K562 (cell line): ENCODE data around the gene THAP6.

Experiments used
- HDAC1 ChIP-seq, 2 experiments: fragments of 450-650 bp; IDR thresholded peaks; 2 replicates each; pipeline ENCODE4 v1.6.1; 2016 to 2017; ENCODE audit warnings: inconsistent platforms in 1 of 2, mild to moderate bottlenecking in 1 of 2, moderate library complexity in 1 of 2
- PURB ChIP-seq: sonication (generic); formaldehyde crosslinking; IDR thresholded peaks from 2 replicates; pipeline ENCODE4 v1.9.0; 2021; ENCODE audit warnings: low read depth, mild to moderate bottlenecking, missing genetic modification reagents
- PYGO2 ChIP-seq: fragments of 450-650 bp; IDR thresholded peaks from 2 replicates; pipeline ENCODE4 v1.6.1; 2016; ENCODE audit warnings: mild to moderate bottlenecking, missing genetic modification characterization, moderate library complexity, missing compliant biosample characterization
- ZNF274 ChIP-seq: IDR thresholded peaks from 2 replicates; pipeline ENCODE4 v1.6.1; 2011; ENCODE audit warnings: low read depth, mild to moderate bottlenecking, low read length, moderate library complexity, borderline replicate concordance
- TF ChIP-seq, protein P1 (sequence below), 3 experiments: IDR thresholded peaks in 2 of 3; conservative IDR thresholded peaks in 1 of 3; 2 replicates each; pipeline ENCODE4 v1.5.1; 2011 to 2012; ENCODE audit warnings: low read length in 3 of 3, mild to moderate bottlenecking in 3 of 3, control low read depth in 2 of 3, improper control_type of control experiment in 1 of 3, inconsistent platforms in 1 of 3, low read depth in 1 of 3, mixed read lengths in 1 of 3, moderate library complexity in 1 of 3; ENCODE audit not compliant: insufficient read depth in 2 of 3

DNA sequence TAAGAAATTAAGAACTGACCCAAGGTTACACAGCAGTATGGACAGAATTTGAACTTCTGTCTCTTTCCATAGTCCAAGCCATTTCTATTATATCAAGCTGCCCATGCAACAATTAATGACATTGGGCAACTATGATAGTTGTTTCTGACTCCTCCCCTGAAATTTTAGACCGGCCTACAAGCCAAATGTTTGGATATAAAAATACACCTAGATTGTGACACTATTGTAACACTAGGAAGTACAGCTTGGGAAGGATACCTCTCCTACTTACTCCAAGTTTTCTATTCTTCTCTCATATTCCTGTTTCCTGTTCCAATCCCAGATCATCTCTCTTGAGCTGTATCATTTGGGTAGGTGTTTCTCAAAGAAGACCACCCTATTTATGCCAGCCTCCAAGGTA is 43.5 kb upstream of the THAP6 start:
- no peak for TF ChIP-seq HDAC1 (IDR thresholded peaks at IDR 0.05)
- no peak for TF ChIP-seq PURB (CRISPR knock-in tag)
- TF ChIP-seq, protein P1, sequence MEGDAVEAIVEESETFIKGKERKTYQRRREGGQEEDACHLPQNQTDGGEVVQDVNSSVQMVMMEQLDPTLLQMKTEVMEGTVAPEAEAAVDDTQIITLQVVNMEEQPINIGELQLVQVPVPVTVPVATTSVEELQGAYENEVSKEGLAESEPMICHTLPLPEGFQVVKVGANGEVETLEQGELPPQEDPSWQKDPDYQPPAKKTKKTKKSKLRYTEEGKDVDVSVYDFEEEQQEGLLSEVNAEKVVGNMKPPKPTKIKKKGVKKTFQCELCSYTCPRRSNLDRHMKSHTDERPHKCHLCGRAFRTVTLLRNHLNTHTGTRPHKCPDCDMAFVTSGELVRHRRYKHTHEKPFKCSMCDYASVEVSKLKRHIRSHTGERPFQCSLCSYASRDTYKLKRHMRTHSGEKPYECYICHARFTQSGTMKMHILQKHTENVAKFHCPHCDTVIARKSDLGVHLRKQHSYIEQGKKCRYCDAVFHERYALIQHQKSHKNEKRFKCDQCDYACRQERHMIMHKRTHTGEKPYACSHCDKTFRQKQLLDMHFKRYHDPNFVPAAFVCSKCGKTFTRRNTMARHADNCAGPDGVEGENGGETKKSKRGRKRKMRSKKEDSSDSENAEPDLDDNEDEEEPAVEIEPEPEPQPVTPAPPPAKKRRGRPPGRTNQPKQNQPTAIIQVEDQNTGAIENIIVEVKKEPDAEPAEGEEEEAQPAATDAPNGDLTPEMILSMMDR (IDR thresholded peaks at IDR 0.05 in 2 of 3, conservative IDR thresholded peaks at IDR 0.05 in 1 of 3; ENCODE audit: insufficient read depth in 2 of 3, low read depth in 1 of 3, low read length in 3 of 3): no peak
- TF ChIP-seq ZNF274: no peak
- no peak for TF ChIP-seq PYGO2
